Duodenal mucosa (tissue), 2 donors: ENCODE data around the gene ZNF660.

ENCODE experiments used
- H3K27ac ChIP-seq: one replicate; pipeline ENCODE4 v1.7.0; 2013; ENCODE audit warnings: low read depth, low read length
- H3K27me3 ChIP-seq, 2 donors: one replicate each; pipeline ENCODE4 v1.7.0; 2013; ENCODE audit warnings: low read length in 2 of 2, control low read depth in 1 of 2; ENCODE audit not compliant: insufficient read depth in 2 of 2, control insufficient read depth in 1 of 2
- H3K36me3 ChIP-seq, 2 donors: one replicate each; pipeline ENCODE4 v1.7.0; 2013; ENCODE audit warnings: low read length in 2 of 2, control low read depth in 1 of 2; ENCODE audit not compliant: insufficient read depth in 2 of 2, control insufficient read depth in 1 of 2
- H3K4me1 ChIP-seq, 2 donors: one replicate each; pipeline ENCODE4 v1.7.0; 2013; ENCODE audit warnings: low read length in 2 of 2, control low read depth in 1 of 2; ENCODE audit not compliant: insufficient read depth in 2 of 2, control insufficient read depth in 1 of 2
- H3K4me3 ChIP-seq, 2 donors: one replicate each; pipeline ENCODE4 v1.7.0; 2013; ENCODE audit warnings: low read length in 2 of 2, low read depth in 1 of 2
- H3K9ac ChIP-seq, 2 donors: one replicate each; pipeline ENCODE4 v1.7.0; 2013; ENCODE audit warnings: low read length in 2 of 2, low read depth in 1 of 2
- H3K9me3 ChIP-seq, 2 donors: one replicate each; pipeline ENCODE4 v1.7.0; 2013; ENCODE audit warnings: low read length in 2 of 2, control low read depth in 1 of 2; ENCODE audit not compliant: control insufficient read depth in 1 of 2

Gene ZNF660

GRCh38 chr3:44624749-44625480 lies 40.2 kb downstream of the ZNF660 start, which contains the start of gene ZNF197:
ZNF197 (plus strand) TSS chr3:44625036; CDS start chr3:44629155, 4,119 bp downstream.
- peak within 1 kb of the TSS; percentile 77 to 96 for H3K4me3 ChIP-seq
- peak within 1 kb of the TSS; percentile 72 to 83 for H3K9ac ChIP-seq
- H3K9me3 ChIP-seq = no peaks in the 10 kb centered on the region
- peak within 1 kb of the TSS; percentile 62 for H3K27ac ChIP-seq
- H3K27me3 ChIP-seq = no peaks in the 10 kb centered on the region
- peaks cover 3 to 12% of the 10 kb centered on the region in 2 donors for H3K4me1 ChIP-seq
- peaks cover 0 to 8% of the 10 kb centered on the region in 2 donors for H3K36me3 ChIP-seq

- Histone ChIP-seq H3K4me1 (peaks cover 3 to 12% of the 10 kb centered on the region in 2 donors), H3K9ac (no peak overlapping the region), H3K9me3 (no peaks in the 10 kb centered on the region), H3K4me3 (no peak overlapping the region), H3K27me3 (no peaks in the 10 kb centered on the region), H3K36me3 (peaks cover 16 to 35% of the 10 kb centered on the region in 2 donors), H3K27ac (no peak overlapping the region)
Measured at GRCh38 chr3:44628716-44629115, 44.0 kb downstream of the ZNF660 start.

- H3K9me3 ChIP-seq = peaks cover 0 to 6% of the 10 kb centered on the region in 2 donors
- H3K9ac ChIP-seq = no peak overlapping the region
- no peak overlapping the region for H3K27ac ChIP-seq
- H3K4me1 ChIP-seq = no peaks in the 10 kb centered on the region
- no peaks in the 10 kb centered on the region for H3K27me3 ChIP-seq
- H3K4me3 ChIP-seq = no peak overlapping the region
- H3K36me3 ChIP-seq = peaks cover 20 to 58% of the 10 kb centered on the region in 2 donors
Measured at GRCh38 chr3:44632193-44632592, 47.4 kb downstream of the ZNF660 start.

GRCh38 chr3:44642337-44642736 lies 57.6 kb downstream of the ZNF660 start:
- peaks cover 32 to 50% of the 10 kb centered on the region in 2 donors for H3K36me3 ChIP-seq
- no peak overlapping the region for H3K9ac ChIP-seq
- H3K4me1 ChIP-seq = no peaks in the 10 kb centered on the region
- H3K4me3 ChIP-seq = peak overlapping the region in 1 of 2 donors; percentile 47
- H3K9me3 ChIP-seq = peaks cover 37 to 45% of the 10 kb centered on the region in 2 donors
- no peak overlapping the region for H3K27ac ChIP-seq
- no peaks in the 10 kb centered on the region for H3K27me3 ChIP-seq

- Histone ChIP-seq H3K9me3 (peaks cover 37 to 41% of the 10 kb centered on the region in 2 donors), H3K4me1 (peaks cover 0 to 1% of the 10 kb centered on the region in 2 donors), H3K36me3 (peaks cover 28 to 43% of the 10 kb centered on the region in 2 donors), H3K9ac (no peak overlapping the region), H3K4me3 (no peak overlapping the region), H3K27me3 (no peaks in the 10 kb centered on the region), H3K27ac (no peak overlapping the region)
Measured at GRCh38 chr3:44643024-44643423, 58.3 kb downstream of the ZNF660 start.

- peaks cover 13 to 14% of the 10 kb centered on the region in 2 donors for H3K9me3 ChIP-seq
- H3K9ac ChIP-seq = no peak overlapping the region
- H3K36me3 ChIP-seq = peaks cover 17 to 28% of the 10 kb centered on the region in 2 donors
- no peaks in the 10 kb centered on the region for H3K27me3 ChIP-seq
- peaks cover 6 to 11% of the 10 kb centered on the region in 2 donors for H3K4me1 ChIP-seq
- no peak overlapping the region for H3K27ac ChIP-seq
- H3K4me3 ChIP-seq = no peak overlapping the region
Measured at GRCh38 chr3:44647771-44648170, 63.0 kb downstream of the ZNF660 start.

GRCh38 chr3:44648564-44649229 lies 63.9 kb downstream of the ZNF660 start, which contains the start of gene ZNF35:
ZNF35 (plus strand) TSS chr3:44648732; CDS start chr3:44651068, 2,336 bp downstream.
- peaks cover 6 to 11% of the 10 kb centered on the region in 2 donors for H3K4me1 ChIP-seq
- H3K4me3 ChIP-seq = peak within 1 kb of the TSS; percentile 83 to 90
- peaks cover 13 to 30% of the 10 kb centered on the region in 2 donors for H3K36me3 ChIP-seq
- peak within 1 kb of the TSS; percentile 11 for H3K27ac ChIP-seq
- no peaks in the 10 kb centered on the region for H3K27me3 ChIP-seq
- H3K9me3 ChIP-seq = peaks cover 4 to 5% of the 10 kb centered on the region in 2 donors
- peak within 1 kb of the TSS; percentile 67 to 71 for H3K9ac ChIP-seq
